Right lobe of liver (tissue), 6 donors: ENCODE results near the gene WAC. TPM values are rescaled to one million over a fixed set of nuclear protein-coding genes. Genes with fewer than 3 reads are reported as not detected.

Experiments used
- ATAC-seq, 4 donors: fragments of 200-7000 bp; cut with Tn5 transposase; one replicate each; pipeline ENCODE4 v1.9.1; 2020; ENCODE audit warnings: mild to moderate bottlenecking in 4 of 4, moderate library complexity in 4 of 4
- DNase-seq, 3 donors: peaks; one replicate each; pipeline ENCODE4 v3.0.0-alpha.2; 2020
- H3K27ac ChIP-seq, 3 donors: fragments of 200-600 bp; one replicate each; pipeline ENCODE4 v1.8.0; 2022
- H3K27me3 ChIP-seq, 2 donors: fragments of 200-600 bp; one replicate each; pipeline ENCODE4 v1.8.0; 2022
- H3K36me3 ChIP-seq, 4 donors: fragments of 200-600 bp; sonication (generic) in 1 of 4; one replicate each; pipeline versions ENCODE4 v1.5.1 to v1.8.0; 2017 to 2022; ENCODE audit warnings: control low read depth in 1 of 4
- H3K4me1 ChIP-seq, 4 donors: fragments of 200-600 bp; sonication (generic) in 1 of 4; one replicate each; pipeline versions ENCODE4 v1.5.1 to v1.8.0; 2017 to 2022; ENCODE audit warnings: control low read depth in 1 of 4
- H3K4me3 ChIP-seq, 3 donors: fragments of 200-600 bp; one replicate each; pipeline ENCODE4 v1.8.0; 2022
- H3K9me3 ChIP-seq, 4 donors: fragments of 200-600 bp; sonication (generic) in 1 of 4; one replicate each; pipeline versions ENCODE4 v1.5.1 to v1.8.0; 2017 to 2022; ENCODE audit warnings: control low read depth in 1 of 4
- CTCF ChIP-seq, 4 donors: fragments of 200-600 bp in 3 of 4; fragments of 450-650 bp in 1 of 4; IDR thresholded peaks; one replicate each; pipeline versions ENCODE4 v1.5.1 to v1.8.0; 2016 to 2022; ENCODE audit warnings: antibody characterized with exemption in 4 of 4, mild to moderate bottlenecking in 2 of 4
- POLR2A ChIP-seq: fragments of 450-650 bp; IDR thresholded peaks from one replicate; pipeline ENCODE4 v1.6.1; 2017; ENCODE audit warnings: antibody characterized with exemption, mild to moderate bottlenecking
- WGBS: methylation state at CpG from one replicate; pipeline ENCODE4 v1.1.6; 2018; ENCODE audit warnings: low coverage, low lambda C conversion rate; ENCODE audit not compliant: insufficient coverage; ENCODE audit errors: missing lambda C conversion rate; 5-methylcytosine and 5-hydroxymethylcytosine counted together
- intact Hi-C, 2 donors: fragments of 100-400 bp; cut with DNase I; formaldehyde crosslinking; loops; one replicate each; pipeline versions ENCODE4 v1.11.2 to v1.14.1; 2022
- total RNA-seq, 6 experiments: library from RNA; depleted of rRNA in 2 of 6; stranded (reverse); fragments of >200 nt in 2 of 6; fragmentation: NEBNext Ultra II Directional in 3 of 6; extraction: Animal tissue kit (Norgen Biotek cat#: 25700) in 3 of 6; gene quantifications; one replicate each; pipeline versions ENCODE4 v1.1.0 to v1.2.4, GENCODE V29; 2016 to 2023
- donor health status: DM: no; HTN: yes; CAD: no.
- donor health status: DM: no; HTN: no; CAD: no.
- donor health status: DM: no; HTN: no; CAD: no.
- donor health status: DM: no; HTN: yes; CAD: no.
- donor health status: DM: no; HTN: yes; CAD: no.

The WAC gene
- total RNA-seq, 6 experiments from 2014 or later: 34.3 to 52.4 (median 48.9) TPM

GRCh38 chr10:28558186-28558585 lies 25.3 kb downstream of the WAC start:
- intact Hi-C loops: no loop called here
- no peak for TF ChIP-seq POLR2A
- TF ChIP-seq CTCF (IDR thresholded peaks at IDR 0.05): no peak
- ATAC-seq: no peak
- no peak for DNase-seq
- H3K4me1 ChIP-seq: peaks cover 0 to 19% (median 2%) of the 10 kb centered on the region in 4 donors
- peaks cover 0 to 8% (median 0%) of the 10 kb centered on the region in 4 donors for H3K36me3 ChIP-seq
- WGBS: 69% methylated on average over 3 of the region's 3 CpGs
- no peak overlapping the region for H3K4me3 ChIP-seq
- H3K9me3 ChIP-seq: no peaks in the 10 kb centered on the region
- H3K27ac ChIP-seq: no peak overlapping the region
- no peaks in the 10 kb centered on the region for H3K27me3 ChIP-seq

DNA sequence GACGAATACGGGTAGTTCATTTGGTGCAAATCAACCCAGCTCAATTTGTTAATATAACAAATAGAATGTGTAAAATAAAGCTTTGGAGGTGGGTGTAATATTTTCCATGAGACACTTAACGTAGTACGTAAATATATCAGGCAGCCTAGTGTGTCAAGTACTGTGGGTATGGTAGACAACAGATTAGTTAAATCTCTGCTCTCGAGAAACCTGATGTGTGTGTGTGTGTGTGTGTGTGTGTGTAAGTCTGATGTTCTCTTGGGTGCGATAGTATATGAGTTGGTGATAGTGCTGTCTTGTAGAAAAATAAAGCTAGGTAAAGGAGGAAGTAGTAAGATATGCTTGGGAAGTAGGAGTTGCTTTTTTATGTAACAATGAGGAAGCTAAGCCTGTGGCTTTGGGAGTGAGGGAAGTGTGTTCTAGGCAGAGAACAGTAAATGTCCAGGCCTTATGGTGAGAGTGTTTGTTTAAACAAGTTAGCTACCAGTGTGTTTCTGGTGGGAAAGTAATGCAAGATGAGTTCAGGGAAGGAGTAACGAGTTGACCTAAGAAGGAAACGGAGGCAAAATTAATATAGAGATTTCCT lies 26.1 kb downstream of the WAC start:
- Histone ChIP-seq H3K27ac (no peak overlapping the region), H3K4me1 (peaks cover 0 to 16% (median 2%) of the 10 kb centered on the region in 4 donors), H3K4me3 (no peak overlapping the region), H3K36me3 (peaks cover 0 to 7% (median 0%) of the 10 kb centered on the region in 4 donors), H3K27me3 (no peaks in the 10 kb centered on the region), H3K9me3 (no peaks in the 10 kb centered on the region)
- 65% methylated on average over 8 of the region's 8 CpGs for WGBS
- ATAC-seq (peak; percentile 41 to 59 (median 44)), DNase-seq (no peak)
- no peak for TF ChIP-seq POLR2A
- no peak for TF ChIP-seq CTCF (IDR thresholded peaks at IDR 0.05)
- intact Hi-C loops: no loop called here

GRCh38 chr10:28559618-28560017 lies 26.7 kb downstream of the WAC start:
- no peaks in the 10 kb centered on the region for H3K27me3 ChIP-seq
- no peak for ATAC-seq
- H3K4me1 ChIP-seq: peaks cover 0 to 11% (median 2%) of the 10 kb centered on the region in 4 donors
- intact Hi-C loops: no loop called here
- no peak overlapping the region for H3K4me3 ChIP-seq
- H3K27ac ChIP-seq: no peak overlapping the region
- 84% methylated on average over 4 of the region's 4 CpGs for WGBS
- no peak for TF ChIP-seq CTCF (IDR thresholded peaks at IDR 0.05)
- TF ChIP-seq POLR2A: no peak
- DNase-seq: no peak
- H3K36me3 ChIP-seq: peaks cover 0 to under 1% (median 0%) of the 10 kb centered on the region in 4 donors
- no peaks in the 10 kb centered on the region for H3K9me3 ChIP-seq

DNA sequence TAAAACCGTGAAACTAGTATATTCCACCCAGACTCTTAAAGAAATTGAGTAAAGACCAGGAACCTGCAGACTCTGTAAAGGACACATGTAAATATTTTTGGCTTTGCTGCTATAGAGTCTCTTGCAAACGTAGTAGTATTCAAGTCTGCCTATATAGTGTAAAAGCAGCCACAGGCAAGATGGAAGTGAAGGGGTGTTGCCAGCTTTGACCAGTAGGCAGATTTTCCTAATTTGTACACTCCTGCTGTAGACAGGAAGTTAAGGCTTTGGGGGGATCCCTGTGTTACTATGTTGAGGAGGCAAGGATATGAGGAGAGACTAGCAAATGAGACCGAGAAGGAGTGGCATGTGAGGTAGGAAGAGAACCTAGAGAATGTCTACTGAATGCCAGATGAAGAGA lies 27.7 kb downstream of the WAC start:
- ATAC-seq: peak in 1 of 4 donors; percentile 6
- 87% methylated on average over 3 of the region's 3 CpGs for whole genome bisulfite sequencing
- Histone ChIP-seq H3K36me3 (no peaks in the 10 kb centered on the region), H3K4me3 (no peak overlapping the region), H3K4me1 (peaks cover 0 to 11% (median 2%) of the 10 kb centered on the region in 4 donors), H3K27me3 (no peaks in the 10 kb centered on the region), H3K27ac (no peak overlapping the region), H3K9me3 (no peaks in the 10 kb centered on the region)
- intact Hi-C loops: no loop called here
- DNase-seq: no peak
- no peak for TF ChIP-seq POLR2A
- no peak for TF ChIP-seq CTCF (IDR thresholded peaks at IDR 0.05)
